GM04504 (cell line): ENCODE results near the gene KL.

Experiments used
- DNase-seq: peaks from one replicate; pipeline ENCODE4 v3.0.0-alpha.2; 2012; ENCODE audit warnings: low read depth

KL gene

DNA sequence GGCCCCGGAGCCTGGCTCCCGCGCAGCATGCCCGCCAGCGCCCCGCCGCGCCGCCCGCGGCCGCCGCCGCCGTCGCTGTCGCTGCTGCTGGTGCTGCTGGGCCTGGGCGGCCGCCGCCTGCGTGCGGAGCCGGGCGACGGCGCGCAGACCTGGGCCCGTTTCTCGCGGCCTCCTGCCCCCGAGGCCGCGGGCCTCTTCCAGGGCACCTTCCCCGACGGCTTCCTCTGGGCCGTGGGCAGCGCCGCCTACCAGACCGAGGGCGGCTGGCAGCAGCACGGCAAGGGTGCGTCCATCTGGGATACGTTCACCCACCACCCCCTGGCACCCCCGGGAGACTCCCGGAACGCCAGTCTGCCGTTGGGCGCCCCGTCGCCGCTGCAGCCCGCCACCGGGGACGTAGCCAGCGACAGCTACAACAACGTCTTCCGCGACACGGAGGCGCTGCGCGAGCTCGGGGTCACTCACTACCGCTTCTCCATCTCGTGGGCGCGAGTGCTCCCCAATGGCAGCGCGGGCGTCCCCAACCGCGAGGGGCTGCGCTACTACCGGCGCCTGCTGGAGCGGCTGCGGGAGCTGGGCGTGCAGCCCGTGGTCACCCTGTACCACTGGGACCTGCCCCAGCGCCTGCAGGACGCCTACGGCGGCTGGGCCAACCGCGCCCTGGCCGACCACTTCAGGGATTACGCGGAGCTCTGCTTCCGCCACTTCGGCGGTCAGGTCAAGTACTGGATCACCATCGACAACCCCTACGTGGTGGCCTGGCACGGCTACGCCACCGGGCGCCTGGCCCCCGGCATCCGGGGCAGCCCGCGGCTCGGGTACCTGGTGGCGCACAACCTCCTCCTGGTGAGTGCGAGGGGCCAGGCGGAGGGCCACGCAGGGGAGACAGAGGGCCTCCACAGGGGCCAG lies at the start of gene KL:
Gene KL, plus strand, starts transcription at position 10 of the 909 bp plus-strand sequence. Its CDS starts 18 bp downstream, at position 28.
- no peak for DNase-seq

GRCh38 chr13:32967584-32968182 lies 48.5 kb upstream of the KL start:
- DNase-seq = no peak

DNA sequence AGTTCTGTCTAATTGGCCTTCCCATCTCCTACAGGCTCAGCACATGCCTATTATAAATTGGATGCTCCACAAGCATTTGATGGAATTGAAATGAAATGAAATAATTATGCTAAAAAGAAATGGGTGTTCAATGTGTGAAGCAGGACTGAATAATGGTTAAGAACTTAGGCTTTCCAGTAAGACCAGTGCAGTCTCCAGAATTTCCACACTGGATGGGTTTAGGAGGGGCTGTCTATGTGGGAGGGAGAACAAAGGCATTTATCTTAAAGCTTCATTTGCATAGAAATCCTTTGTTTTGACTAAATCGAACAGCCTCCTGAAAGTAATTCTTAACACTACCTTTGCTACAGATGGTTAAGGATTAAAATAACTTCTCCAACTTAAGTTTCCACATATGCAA lies 47.9 kb upstream of the KL start:
- DNase-seq = no peak

GRCh38 chr13:32968793-32969192 lies 47.4 kb upstream of the KL start:
- DNase-seq = no peak

GRCh38 chr13:32969516-32969941 lies 46.7 kb upstream of the KL start:
- DNase-seq = peak; percentile 29

DNA sequence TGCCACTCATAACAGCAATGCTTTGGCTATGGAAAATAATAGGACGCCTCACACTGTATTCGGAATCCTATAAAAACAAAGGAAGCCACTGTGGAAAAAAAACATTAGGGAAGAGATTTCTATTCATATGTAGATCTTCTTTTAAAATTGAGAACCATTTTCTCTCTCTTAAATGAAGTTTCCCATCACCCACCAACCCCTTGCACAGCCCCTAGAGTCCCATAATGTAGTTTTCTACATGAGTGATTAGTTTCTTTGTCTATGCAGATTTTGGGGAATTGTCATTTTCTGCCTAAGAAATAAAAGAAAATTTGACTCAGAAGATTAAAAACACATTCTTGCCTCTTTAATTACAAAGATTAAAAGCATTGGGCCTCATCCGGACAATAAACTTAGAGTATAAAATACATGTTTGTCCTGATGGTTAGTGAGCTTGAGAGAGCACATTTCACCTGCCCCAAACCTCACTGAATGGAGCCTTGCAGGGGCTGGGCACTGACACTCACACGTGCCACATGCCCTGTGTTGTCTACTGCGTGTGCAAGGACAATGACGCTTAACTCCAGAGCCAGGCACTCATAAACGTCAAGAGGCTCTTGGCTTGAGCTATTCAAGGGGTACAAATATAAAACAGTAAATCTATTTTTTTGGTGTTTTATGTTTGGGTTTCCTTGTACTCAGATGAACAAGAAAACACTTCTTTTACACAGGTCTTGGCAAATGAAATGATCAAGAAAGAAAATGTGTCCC lies 40.0 kb upstream of the KL start:
- no peak for DNase-seq

DNA sequence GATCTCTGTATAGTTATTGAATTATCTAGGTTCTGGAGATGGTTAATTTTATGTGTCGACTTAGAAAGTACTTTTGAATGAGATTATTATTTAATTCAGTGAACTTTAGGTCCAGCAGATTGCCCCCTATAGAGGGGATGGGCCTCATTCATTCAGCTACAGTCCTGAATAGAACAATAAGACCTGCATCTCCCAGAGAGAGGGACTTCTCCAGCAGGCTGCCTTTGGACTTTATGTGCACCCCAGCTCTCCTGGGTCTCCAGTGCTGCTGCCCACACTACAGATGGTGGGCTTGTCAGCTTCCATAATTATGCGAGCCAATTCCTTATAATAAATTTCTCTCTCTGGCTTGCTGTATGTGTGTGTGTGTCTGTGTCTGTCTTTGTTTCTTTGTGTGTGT lies 39.3 kb upstream of the KL start:
- no peak for DNase-seq

DNA sequence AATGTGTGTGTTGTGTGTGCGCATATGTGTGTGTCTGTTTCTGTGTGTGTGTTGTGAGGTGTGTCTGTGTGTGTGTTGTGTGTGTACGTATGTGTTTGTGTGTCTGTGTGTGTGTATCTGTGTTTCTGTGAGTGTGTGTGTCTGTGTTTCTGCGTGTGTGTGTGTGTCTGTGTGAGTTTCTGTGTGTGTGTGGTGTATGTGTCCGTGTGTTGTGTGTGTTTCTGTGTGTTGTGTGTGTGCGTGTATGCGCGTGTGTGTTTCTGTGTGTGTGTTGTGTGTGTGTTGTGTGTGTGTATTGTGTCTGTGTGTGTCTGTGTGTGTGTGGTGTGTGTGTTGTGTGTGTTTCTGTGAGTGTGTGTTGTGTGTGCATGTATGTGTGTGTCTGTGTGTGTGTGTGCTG lies 38.9 kb upstream of the KL start:
- no peak for DNase-seq

- no peak for DNase-seq
These were observed 37.9 kb upstream of the KL start for GRCh38 chr13:32978278-32978677.

DNA sequence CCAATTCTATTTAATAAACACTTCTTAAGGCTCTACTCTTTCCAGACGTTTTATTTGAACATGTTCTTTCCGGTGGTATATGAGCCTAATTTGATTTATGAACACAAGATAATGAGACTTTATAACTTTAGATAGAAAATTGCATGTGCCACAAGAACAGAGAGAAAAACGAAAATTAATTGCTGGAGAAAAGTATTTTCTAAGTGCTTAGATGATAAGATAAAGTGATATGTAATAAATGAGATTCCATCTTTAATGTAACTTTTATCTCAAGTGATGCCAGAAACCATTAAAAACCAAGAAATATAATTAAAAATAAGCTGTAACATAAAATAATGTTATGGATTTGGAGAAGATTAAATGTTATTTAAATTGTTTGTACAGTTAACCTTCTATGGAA lies 33.2 kb upstream of the KL start:
- no peak for DNase-seq

GRCh38 chr13:32984857-32985626 lies 31.2 kb upstream of the KL start:
- no peak for DNase-seq

DNA sequence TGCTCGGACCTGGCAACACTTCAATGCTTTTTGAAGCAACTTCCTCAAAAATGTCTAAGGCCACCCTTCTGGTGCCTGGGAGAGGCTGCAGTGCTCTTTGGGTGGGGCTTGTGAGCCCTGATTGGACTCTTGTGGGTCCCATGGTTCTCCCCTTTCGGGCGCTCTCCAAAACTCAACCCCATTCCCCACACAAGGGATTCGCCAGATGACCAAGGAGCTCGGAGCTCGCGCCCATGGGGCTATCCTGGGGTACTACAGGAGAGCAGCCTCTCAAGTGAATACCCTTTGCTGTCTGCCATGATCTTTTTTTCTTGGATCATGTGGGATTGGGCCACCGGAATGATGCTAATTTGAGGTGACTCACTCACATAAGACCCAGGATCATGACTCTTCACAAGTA lies 29.7 kb upstream of the KL start:
- no peak for DNase-seq

DNA sequence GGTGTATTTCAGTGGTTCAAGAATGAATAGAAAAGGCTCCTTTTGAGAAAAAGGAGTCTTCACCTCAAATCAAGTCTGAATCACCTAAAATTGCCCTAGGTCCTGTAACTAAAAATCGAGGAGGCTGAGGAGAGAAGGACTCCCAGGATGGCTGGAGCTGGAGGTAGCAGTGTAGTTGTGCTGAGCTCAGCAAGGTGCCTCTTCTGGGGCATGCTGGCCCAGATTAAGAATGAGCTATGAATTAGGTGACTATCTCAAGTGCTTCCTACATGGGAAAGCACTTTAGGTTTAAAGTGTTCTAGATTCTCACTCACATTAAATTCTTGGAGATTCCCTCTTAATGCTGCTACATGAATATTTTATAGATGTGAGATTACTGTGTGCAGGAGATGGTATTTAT lies 28.8 kb upstream of the KL start:
- no peak for DNase-seq

- DNase-seq = no peak
These were observed 27.5 kb upstream of the KL start for GRCh38 chr13:32988608-32989289.

DNA sequence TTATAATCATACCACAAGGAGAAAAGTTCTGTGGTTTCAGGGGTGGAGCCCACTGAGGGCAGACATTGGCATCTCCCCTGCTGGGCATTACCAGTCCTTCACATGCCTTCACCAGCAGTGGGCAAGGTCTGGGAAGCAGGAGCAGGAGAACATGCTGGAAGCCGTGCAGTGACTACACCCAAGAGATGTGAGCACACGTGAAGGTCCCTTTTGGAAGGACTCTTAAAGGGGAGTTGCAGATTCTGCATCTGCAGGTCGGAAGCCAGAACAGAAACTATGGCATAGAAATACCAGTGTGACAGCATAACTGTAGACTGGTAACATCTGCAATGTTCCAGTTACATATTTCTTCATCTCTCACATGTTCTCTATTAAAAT lies 26.9 kb upstream of the KL start:
- DNase-seq = no peak

DNA sequence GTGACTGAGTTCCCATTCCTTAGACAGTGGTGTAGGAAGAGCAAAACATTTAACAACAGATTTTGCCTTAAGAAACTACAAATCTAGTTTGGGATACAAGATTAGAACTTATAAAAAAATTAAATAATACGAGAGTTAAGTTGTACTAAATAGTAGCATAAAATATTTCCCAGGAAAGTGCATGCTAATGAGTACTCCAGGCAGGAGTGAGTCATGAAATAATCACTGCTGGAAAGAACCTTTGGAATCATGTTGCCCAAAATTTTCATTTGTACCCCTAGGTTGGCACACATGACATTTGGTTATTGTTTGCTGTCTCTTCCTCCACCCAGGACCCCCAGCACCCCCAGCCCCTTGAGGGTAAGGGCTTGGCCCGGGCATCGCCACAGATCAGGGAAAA lies 26.3 kb upstream of the KL start:
- no peak for DNase-seq

DNA sequence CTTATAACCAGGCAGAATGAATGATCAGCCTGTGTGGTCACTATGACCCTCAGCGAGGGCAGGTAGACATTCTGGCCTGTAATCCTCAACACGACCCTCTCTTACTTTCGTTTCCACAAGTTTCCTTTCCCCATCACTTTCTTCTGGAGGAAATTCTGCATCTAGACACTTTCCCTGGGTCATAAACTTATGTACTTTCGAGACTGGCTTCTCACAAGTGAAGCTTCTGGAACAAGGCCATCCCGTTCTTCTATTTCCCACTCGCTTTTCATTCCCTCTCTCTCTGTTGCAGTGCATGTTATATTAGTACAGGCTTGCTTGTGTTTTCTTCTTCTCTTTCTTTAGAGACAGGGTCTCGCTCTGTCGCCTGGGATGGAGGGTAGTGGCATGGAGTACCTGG lies 23.1 kb upstream of the KL start:
- no peak for DNase-seq

DNA sequence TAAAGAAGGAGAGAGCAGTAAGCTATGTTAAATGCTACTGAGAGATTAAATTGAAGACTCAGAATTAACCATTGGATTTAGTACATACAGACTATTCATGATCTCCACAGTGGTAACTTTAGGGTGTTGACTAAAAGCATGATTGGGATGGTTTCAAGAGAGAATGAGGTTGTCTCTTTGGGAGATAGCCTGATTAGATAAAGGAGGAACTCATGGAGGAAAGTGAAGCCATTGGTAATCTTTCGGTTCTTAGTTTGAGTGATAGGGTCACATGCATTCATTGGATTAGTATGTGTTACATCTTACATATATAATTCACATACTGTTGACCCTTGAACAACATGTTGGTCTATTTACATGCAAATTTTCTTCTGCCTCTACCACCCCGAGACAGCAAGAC lies 18.8 kb upstream of the KL start:
- DNase-seq = no peak

DNA sequence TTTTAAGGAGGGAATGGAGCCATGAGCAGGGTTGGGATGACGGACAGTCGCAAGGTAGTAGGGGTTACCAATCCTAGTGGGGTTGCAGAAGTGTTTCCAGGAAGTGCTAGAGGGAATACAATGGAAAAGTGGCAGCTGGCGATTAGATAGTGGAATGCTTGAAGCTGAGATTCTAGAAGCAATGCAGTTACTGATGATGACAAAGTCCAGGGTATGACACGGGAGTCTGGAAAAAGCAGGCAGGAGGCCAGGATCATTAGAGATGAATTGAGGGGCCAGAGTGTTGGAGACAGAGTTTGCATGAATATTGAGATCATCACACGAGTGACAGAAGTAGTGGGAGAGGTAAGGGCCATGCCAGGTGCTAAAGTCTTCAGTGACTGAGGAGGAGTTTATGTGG lies 17.3 kb upstream of the KL start:
- no peak for DNase-seq

DNA sequence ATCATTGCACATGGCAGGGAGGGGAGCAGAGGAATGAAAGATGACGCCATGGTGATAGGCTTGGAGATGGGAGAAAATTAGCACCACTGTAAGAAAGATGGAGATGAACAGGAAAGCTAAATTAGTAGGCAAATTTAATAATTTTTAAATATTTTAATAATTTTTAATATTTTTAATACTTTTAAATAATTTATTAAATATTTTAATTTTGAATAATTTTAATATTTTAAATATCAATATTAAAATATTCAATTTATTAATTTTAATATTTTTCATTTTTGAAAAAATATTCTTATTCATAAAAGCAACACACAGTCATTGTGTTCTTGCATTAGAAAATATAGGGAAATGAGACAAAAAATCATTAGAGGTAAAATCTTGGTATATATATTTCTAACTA lies 15.9 kb upstream of the KL start:
- no peak for DNase-seq

DNA sequence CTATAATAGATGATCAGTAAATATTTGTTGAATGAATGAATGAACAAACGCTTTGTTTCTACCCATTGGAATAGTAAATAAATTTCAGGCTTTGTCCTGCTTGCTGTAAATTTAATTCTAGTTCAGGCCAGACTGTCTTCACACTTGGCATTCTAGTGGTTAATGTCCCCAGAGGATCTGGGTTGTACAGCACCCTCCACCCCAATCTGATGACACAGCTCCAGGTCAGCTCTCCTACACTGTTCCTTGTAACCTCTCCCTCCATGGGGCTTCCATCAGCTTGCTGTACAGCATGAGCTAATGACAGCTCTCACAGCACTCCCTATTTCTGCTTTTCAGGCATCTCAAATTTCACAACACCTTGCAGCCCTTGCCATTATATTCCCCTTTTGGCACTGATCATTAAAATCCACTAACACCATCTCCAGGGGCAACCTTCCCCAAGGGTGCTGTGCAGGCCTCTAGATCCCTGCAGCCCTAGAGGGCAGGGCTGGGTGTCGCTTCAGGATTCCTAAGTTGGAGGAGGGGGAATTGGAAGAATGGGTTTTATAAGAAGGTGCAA lies 12.7 kb upstream of the KL start:
- no peak for DNase-seq
